GM21367 (cell line): ENCODE data around the gene CDK6.

Experiments
- ATAC-seq: cut with Tn5 transposase; IDR thresholded peaks from one replicate; pipeline ENCODE4 v1.9.1; 2021; ENCODE audit not compliant: unreplicated experiment

Gene CDK6

DNA sequence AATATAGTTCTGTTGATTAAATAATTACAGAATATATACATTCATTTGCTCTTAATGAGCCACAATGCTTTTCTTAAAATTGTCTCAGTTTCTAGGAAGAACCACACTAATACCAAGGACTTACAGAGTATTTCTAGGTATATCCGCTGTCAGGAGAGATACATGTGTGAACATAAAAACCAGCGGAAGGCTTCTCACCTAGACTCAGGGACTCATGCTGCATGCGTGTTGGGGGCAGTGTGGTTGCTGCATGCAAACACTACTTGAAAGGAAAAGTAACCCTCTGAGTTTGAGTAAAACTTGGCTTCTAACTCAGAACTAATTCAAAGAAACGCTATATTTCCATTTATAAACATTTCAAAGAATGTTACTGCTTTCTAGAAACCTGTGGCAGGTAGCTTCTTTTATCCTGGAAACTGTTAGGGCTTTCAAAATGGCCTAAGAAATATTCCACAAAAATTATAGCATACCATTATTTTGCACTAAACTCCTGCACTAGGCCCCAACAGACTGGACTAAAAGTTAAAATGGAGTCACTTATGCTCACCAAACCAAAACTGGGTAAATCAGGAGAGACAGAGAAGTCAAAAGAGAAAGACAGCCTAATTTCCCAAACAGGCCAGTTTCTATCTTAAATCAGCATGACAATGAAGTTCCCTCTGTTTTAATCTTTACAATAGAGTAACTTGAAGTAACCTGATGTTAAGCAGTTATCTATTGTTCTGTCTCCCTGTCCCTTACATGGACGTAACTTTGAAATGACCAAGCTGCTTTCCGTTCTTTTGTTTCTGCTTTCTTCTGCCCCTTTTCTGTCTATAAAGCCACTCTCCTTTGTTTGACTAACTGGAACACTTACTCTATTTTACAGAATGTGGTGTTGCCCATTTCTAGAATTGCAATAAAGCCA lies 151.0 kb downstream of the CDK6 start:
- ATAC-seq = no peak

DNA sequence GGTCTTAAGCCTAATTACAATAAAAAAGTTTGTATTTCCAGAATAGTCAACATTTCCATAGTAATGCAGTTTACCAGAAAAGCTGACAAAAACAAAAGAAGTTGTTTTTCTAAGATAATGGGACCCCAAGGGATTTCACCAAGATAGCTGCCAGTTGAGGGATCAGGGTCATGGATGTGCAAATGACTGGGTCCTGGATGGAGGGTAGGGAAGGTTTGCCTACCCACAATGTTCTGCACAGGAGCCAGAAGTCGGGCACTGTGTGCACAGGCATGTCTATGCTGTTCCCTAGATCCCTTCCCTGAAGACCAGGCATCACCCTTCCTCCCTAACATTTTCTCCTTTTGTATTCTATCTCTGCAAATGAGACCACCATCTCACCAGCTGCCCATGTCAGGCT lies 152.1 kb downstream of the CDK6 start:
- ATAC-seq = no peak

DNA sequence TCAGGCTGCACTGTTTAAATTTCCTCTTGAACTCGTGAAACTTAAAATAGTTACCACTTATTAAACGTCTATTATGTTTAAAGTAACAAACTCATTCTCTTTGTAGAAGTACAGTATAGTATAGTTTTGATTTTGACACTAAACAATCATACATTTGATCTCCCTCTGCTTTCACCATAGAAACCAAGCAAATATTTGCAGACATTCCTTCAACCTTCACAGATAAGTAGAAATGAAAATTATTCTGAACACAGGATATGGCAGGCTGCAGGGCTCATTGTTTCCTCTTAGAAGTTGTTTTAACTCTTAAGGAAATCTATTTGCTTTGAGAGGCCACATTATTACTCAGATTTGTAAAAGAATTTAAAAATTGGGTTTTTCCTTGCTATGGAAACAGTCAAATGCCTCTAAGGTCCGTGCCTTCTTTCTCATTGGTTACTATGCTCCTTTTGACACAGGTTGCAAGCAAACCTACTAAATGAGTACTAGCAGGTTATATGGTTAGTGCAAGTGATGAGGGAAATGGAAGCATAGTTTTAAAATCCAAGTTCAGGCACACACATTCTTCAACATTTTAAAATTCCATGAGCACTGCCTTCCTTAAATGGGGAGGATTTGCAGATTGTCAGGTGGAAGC lies 153.4 kb downstream of the CDK6 start:
- ATAC-seq = no peak

DNA sequence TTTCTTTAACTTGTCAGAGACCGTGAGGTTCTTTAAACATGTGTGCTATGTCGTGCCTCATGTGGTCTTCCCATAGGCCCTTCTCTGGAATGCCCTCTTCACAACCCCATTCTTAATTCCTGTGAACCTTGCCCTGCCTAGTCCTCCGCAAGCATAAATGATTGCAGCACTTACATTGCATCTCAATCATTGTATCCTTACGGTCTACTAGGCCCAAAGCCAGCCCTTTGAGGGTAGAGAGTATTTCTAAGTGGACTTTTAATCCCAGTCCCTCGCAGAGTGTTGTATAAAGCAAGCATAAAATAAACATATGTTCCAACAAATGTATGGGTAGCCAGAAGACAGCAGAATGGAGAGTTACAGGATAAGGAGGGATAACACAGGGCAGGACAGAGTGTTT lies 154.0 kb downstream of the CDK6 start:
- no peak for ATAC-seq

DNA sequence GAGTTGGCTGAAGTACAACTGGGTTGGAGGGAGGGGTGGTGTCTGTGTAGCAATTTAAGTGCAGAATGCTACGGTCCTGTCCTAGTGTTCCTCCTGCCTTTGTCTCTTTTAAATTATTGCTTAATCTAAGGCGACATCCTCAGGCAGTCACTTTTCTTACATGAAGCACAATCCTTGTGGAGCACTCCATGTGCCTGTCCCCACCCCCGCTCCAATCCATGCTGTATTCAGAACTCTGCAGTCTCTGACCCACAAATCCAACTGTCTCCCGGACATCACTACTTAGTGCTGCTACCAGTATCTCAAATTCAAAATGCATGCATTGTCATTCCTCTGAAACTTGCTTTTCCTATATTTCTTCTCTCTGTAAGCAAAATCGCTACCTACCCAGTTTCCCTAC lies 154.7 kb downstream of the CDK6 start:
- no peak for ATAC-seq

DNA sequence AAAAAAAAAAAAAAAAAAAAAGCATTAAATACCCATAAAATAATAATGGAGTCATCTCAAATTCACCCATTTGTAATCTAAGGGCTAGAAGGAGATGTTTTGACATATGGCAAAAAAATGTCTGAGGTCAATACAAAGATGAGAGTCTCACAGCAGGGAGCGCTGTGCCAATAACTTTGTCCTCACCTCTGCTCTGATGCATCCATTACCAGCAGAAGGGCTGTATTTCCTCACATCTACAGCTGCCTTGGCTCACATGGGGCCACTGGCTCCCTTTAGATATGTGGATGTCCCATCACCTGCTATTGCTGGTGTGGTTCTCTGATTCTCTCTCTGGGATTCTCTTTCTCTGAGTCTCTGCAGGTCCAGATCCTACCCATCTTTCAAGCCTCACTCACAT lies 155.9 kb downstream of the CDK6 start:
- ATAC-seq = no peak

DNA sequence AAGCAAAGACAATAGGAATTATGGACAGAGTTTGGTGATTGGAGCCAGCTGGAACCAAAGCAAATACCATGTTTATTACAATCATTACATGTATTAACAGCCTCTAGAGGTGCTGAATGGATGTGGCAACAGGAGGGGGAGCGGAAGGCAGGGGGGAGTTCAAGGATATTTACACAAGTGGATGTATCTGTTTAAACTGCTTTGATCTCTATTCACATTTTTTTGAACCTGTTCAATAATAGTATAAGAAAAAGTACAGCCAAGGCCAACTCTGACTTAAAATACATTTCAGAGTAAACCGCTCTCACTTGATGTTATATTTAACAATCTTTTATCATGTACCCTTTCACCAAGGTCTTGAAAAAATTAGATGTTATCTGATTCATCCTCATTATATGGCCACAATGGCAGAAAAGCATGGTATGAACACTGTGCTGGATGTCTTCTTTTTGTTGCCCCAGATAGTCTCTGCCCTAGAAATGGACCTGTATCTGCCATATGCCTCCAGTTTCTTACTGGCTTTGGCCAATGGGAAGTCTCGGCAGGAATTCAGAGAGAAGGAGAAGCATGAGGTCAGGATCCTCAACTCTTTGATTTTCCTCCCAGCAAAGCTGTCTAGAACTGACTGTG lies 158.0 kb downstream of the CDK6 start:
- no peak for ATAC-seq

DNA sequence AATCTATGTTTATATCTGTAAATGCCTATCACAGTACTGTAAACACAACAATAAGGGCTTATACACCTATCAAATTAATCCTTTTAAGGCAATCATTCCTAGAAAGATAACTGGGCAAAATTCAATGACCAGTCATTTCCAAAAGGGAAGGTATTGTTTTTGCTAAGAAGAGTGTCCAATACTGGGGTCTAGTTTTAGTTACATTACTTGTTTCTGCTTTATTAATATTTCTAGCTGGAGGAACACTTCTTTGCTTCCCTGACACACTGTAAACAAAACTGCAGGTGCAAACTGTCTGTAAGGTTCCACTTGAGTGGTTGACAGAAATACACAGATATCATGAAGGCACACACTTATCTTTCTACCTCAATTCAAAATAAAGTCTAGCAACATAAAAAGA lies 162.0 kb downstream of the CDK6 start:
- peak; percentile 63 for ATAC-seq

DNA sequence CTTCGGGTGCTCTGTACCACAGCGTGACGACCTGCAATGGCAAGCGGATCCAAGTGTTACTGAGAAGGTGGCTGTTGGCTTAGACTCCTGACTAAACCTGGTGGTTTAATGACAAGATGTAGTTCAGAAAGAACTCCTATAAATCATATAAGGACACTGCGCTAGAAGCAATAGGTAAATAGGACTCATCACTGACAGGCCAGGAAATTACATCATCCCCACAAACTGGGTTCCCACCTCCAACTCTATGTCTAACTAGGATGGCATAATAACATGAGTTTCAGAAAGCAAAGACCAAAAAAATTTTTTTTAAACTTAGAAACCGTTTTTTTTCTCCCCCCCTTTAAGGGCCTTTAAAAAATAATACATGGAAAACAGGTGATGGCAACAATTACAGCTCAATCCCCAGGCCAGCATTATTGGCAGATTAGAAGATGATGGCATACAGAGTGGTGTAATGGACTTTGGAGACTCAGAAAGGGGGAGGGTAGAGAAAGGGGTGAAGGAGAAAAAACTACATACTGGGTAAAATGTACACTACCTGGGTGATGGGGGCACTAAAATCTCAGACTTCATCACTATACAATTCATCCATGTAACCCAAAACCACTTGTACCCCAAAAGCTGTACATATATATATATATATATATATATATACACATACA lies 164.7 kb downstream of the CDK6 start:
- ATAC-seq = no peak

DNA sequence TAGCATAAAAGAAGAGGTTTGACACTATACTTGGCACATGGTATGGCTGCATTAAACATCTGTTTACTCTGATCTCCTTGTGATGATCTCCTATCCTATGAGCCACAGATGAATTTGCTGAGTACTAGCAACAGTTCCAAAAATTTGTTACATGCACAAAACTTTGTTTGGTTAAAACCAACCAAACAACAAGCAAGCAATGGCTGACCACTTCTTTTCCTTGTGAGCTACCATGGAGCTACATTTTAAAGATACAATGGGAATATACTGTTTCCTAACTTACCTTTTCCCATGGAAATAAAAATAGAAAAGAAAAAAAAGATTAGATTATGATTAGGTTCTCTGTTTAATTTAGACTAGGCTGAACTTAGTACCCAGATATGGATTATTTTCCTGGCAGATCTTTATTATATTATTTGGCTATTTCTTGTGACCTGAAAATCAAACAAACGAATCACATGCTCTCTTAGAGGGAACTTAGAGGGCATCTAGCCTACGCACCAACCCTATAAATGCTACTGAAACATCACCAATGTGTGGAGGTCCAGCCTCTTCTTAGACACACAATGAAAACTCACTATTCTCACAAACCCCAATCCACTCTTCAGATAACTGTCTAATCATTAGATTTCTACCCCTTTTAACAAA lies 166.0 kb downstream of the CDK6 start:
- ATAC-seq = no peak

DNA sequence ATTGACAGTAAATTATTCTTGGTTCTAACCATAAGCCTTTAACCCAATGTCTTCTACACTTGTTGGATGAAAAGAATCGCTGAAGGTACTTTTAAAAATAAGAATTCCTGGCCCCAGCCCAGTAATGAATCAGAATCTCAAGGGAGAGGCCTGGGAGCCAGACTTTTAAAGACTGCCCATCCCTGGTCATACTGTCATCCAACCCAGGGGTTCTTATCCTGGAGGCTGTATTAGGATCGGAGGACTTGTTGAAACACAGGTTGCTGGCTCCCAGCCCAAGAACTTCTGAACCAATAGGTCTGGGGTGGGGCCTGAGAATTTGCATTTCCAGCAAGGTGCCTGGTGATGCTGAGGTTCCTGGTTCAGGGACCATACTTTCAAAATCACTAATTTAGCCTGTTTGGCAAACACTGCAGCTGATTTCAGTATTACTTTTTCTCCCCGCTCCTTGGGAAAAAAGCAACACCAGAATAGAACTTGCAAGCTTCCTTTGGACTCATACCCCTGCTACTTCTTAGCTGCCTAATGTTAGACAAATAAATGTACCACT lies 166.7 kb downstream of the CDK6 start:
- ATAC-seq = no peak

DNA sequence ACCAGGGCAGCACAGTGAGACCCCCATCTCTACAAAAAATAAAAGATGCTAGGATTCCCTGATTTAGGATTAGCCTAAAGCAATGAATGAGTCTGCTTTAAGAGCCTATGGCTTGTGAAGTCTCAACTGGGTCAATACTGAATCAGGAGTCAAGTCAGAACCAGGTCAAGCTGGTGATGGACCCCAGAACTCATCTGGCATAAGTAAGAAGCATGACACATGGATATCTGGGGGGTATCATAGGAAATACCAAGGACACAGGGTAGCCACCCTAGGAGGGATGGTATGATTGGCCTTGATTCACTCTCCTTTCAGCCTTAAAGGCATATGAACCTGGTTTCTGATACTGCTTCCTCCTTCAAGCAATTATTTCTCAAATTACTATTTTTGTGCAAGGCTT lies 167.8 kb downstream of the CDK6 start:
- ATAC-seq = no peak

DNA sequence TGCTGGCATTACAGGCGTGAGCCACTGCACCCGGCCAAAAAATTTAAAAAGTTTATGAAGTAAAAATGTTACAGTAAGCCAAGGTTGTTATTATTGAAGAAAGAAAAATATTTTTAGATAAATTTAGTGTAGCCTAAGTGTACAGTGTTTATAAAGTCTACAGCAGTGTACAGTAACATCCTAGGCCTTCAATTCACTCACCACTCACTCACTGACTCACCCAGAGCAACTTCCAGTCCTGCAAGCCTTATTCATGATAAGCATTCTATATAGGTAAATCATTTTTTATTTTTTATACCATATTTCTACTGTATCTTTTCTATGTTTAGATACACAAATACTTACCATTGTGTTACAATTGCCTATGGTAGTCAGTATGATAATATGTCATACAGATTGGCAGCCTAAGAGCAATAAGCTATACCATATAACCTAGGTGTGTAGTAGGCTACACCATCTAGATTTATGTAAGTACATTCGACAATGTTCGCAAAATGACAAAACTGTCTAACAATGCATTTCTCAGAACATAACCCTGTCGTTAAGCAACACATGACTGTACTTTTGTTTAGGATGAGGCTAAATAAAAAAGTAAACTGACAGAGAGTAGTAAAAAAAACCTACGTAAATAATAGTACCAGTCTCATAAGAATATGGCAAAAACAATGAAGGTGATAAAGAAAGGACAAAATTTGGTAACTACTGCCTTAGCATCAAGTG lies 168.4 kb downstream of the CDK6 start:
- ATAC-seq = no peak

DNA sequence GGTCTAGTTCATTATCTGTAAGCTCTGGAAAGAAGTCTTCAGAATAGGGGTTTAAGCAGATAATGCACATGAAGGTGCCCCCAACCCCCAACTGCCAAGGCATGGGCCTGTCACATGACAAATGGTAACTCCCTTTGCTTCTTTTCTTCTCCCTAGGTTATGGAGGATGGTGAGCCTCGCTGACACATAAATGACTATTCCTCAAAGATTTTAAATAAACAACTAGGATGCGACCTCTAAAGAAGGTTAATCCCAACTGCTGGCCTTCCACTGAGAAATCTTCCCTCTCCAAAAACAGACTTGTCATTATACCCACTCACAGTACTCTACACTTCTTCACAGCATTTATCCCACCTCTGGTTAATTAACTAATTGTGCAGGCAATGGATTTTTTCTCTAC lies 170.4 kb downstream of the CDK6 start:
- no peak for ATAC-seq

DNA sequence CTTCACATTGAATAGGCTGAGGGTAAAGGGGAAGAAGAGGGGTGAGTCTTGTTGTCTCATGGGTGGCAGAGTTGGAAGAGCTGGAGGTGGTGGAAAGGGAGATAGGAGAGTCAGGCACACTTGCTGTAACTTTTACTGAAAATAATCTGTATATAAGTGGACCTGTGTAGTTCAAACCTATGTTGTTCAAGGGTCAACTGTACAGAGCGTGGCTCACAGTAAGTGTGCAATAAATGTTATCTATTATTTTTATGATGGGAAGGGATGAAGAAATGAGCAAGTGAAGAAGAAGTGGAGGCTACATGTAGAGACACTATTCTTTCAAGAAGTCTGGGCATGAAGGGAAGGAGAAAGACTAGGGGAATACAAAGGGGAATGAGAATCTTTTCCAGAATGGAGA lies 174.7 kb downstream of the CDK6 start:
- ATAC-seq = no peak

DNA sequence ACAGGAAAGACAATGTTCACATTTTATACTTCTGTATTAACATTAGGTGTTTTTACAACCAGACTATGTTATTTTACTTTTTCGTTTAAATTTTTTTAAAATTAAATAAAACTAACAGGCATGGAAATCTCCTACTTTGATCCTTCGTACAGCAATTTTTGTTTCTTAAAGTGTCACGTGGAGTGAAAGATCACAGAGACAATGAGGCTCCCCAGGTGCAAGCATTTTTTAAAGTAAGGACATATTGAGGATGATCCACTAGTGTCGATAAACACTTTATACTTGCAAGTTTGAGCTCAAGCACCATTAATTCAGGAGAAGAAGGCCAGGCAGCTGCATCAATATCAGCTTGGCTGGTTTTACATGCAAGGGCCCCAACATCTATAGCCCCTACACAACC lies 177.7 kb downstream of the CDK6 start:
- ATAC-seq = no peak

DNA sequence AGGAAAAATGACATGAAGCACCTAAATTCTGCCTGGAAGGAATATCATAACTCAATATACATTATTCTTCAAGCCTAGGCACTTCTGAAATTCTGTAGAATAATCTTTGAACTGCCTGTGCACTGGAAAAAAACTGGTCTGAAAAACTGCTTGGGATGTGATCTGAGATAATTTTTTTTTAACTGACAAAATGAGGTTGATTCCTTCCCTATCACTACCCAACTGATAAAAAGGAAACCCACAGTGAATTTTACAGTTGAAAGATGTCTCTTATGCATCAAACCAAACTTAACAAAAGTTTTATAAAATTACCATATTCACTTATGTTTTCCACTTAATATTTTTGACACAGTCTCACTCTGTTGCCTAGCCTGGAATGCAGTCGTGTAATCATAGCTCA lies 179.0 kb downstream of the CDK6 start:
- ATAC-seq = no peak

DNA sequence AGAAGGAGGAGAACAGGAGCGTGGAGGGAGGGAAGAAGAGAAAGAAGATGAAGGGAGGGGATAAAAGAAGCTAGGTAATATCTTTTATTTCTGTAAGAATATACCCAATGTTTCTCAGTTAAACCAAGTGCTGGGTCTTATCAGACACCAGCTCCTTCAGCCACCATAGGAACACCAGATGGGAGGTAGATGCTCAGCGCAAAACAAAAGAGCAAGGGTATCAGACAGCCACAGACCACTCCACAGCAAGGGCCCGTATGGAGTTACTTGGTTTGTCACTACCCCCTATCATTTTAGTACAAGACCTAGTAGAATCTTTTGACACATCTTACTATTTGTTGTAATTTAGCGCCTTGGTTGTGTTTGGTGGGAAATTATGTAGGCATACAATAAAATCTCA lies 180.3 kb downstream of the CDK6 start:
- ATAC-seq = no peak

DNA sequence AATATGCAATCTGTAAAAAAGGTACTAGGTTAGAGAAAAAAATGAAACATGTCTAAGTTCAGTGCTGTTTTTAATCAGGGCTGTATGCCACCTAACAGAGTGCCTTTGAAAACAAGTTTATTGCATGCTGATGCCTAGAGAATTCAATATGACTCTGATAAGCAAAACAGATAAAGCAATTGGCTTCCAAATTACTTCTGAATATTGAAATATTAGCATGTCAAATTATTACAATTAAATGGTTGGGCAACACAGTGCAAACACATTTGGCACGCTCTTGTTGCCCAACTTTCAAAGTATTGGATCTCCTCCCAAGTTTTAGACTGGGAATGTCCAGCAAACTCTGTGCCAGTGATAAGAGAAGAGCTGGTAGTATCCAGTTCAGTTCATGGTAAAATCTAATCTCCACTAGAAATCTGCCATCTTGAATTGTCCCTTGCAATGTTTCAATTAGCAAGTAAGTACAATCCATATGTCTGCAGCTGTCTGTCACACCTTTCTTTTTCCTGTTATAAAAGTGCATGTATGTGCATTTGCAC lies 181.0 kb downstream of the CDK6 start:
- ATAC-seq = no peak

DNA sequence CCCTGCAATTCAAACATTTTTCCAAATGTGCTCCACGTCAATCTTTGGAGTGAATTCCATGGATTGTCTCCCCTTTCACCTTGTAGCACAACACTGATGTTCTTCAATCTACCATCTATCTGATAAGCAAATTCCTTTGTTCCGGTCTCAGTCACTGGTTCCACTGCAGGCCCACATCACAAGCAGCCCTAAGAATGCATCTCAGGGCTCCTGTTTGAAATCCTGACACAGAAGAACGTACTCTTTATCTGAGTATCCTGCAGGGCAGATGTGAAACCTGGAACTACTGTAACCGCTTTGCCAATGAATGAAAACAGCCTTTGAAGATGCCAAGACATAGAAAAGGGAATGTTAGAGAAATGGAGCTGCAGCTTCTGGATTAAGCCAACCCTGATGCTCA lies 183.2 kb downstream of the CDK6 start:
- no peak for ATAC-seq
